ENCODE data around the gene CPEB4.

GRCh38 chr5:173923218-173924095, 35.3 kb downstream of the CPEB4 start:
- TF ChIP-seq, protein P1, sequence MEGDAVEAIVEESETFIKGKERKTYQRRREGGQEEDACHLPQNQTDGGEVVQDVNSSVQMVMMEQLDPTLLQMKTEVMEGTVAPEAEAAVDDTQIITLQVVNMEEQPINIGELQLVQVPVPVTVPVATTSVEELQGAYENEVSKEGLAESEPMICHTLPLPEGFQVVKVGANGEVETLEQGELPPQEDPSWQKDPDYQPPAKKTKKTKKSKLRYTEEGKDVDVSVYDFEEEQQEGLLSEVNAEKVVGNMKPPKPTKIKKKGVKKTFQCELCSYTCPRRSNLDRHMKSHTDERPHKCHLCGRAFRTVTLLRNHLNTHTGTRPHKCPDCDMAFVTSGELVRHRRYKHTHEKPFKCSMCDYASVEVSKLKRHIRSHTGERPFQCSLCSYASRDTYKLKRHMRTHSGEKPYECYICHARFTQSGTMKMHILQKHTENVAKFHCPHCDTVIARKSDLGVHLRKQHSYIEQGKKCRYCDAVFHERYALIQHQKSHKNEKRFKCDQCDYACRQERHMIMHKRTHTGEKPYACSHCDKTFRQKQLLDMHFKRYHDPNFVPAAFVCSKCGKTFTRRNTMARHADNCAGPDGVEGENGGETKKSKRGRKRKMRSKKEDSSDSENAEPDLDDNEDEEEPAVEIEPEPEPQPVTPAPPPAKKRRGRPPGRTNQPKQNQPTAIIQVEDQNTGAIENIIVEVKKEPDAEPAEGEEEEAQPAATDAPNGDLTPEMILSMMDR (IDR thresholded peaks at IDR 0.05), result no peak
- peak in 1 of 2 donors; percentile 15 for TF ChIP-seq POLR2A (IDR thresholded peaks at IDR 0.05)

Data from adrenal gland (tissue), 5 donors.